GM18951 (cell line): Measurements from ENCODE around the gene FANCB.

Experiments
- POLR2A ChIP-seq: IDR thresholded peaks from 4 replicates; pipeline ENCODE4 v1.6.1; 2011; ENCODE audit warnings: mild to moderate bottlenecking; ENCODE audit not compliant: insufficient read length, insufficient read depth; ENCODE audit errors: extremely low read depth
- in situ Hi-C: fragments of 300-500 bp; cut with MboI; formaldehyde crosslinking; loops from one replicate; pipeline ENCODE4 v1.12.0; 2022; ENCODE audit warnings: low sequenced_read_pairs, mixed read lengths, inconsistent platforms; ENCODE audit not compliant: unreplicated experiment

FANCB gene

GRCh38 chrX:14883826-14884225 lies 11.0 kb upstream of the FANCB start:
- in situ Hi-C loops, result no loop called here
- TF ChIP-seq POLR2A, result no peak

GRCh38 chrX:14875624-14876023 lies 2.8 kb upstream of the FANCB start:
- in situ Hi-C loops, result no loop called here
- no peak for TF ChIP-seq POLR2A

- in situ Hi-C loops, result no loop called here
- no peak for TF ChIP-seq POLR2A
Measured at GRCh38 chrX:14873676-14874049, 794 bp upstream of the FANCB start.

- TF ChIP-seq POLR2A, result no peak
- in situ Hi-C loops, result no loop called here
Measured at GRCh38 chrX:14872355-14872754, 514 bp downstream of the FANCB start.

GRCh38 chrX:14871767-14872166 lies 1.1 kb downstream of the FANCB start:
- in situ Hi-C loops, result no loop called here
- no peak for TF ChIP-seq POLR2A

GRCh38 chrX:14865201-14865600 lies 7.7 kb downstream of the FANCB start:
- in situ Hi-C loops, result no loop called here
- no peak for TF ChIP-seq POLR2A

- TF ChIP-seq POLR2A, result no peak
- in situ Hi-C loops, result no loop called here
Measured at GRCh38 chrX:14864631-14865030, 8.2 kb downstream of the FANCB start.

- no peak for TF ChIP-seq POLR2A
- in situ Hi-C loops, result no loop called here
Measured at GRCh38 chrX:14851526-14851925, 21.3 kb downstream of the FANCB start.

- no peak for TF ChIP-seq POLR2A
- in situ Hi-C loops, result no loop called here
Measured at GRCh38 chrX:14843666-14844065, 29.2 kb downstream of the FANCB start.

- in situ Hi-C loops, result no loop called here
- no peak for TF ChIP-seq POLR2A
Measured at GRCh38 chrX:14837155-14837554, 35.7 kb downstream of the FANCB start.

- no peak for TF ChIP-seq POLR2A
- in situ Hi-C loops, result no loop called here
Measured at GRCh38 chrX:14832586-14832985, 40.3 kb downstream of the FANCB start.

GRCh38 chrX:14832151-14832550 lies 40.7 kb downstream of the FANCB start:
- TF ChIP-seq POLR2A, result no peak
- in situ Hi-C loops, result no loop called here

- in situ Hi-C loops, result no loop called here
- no peak for TF ChIP-seq POLR2A
Measured at GRCh38 chrX:14829643-14830042, 43.2 kb downstream of the FANCB start.

GRCh38 chrX:14826319-14826718 lies 46.5 kb downstream of the FANCB start:
- TF ChIP-seq POLR2A, result no peak

GRCh38 chrX:14825851-14826250 lies 47.0 kb downstream of the FANCB start:
- no peak for TF ChIP-seq POLR2A
- in situ Hi-C loops, result no loop called here

More at GRCh38 chrX:14826319-14826718, 46.5 kb downstream of the FANCB start:
- in situ Hi-C loops, result no loop called here
